ENCODE measurements around the gene SHBG. TPM values are rescaled to one million over a fixed set of nuclear protein-coding genes. Genes with fewer than 3 reads are reported as not detected.
"Not testable (repeated sequence)": the region's sequence is repeated elsewhere in the genome, so short reads cannot be mapped to it uniquely, and the experiment has no call there.

SHBG gene
- total RNA-seq, 4 donors from 2014 or later: 0.83 TPM; not detected in 3

- peak; percentile 63 to 67 for DNase-seq
- peak in 3 of 6 experiments; percentile 40 to 46 (median 44) for TF ChIP-seq CTCF (IDR thresholded peaks at IDR 0.05)
- no peak for TF ChIP-seq POLR2A (IDR thresholded peaks at IDR 0.05)
- Histone ChIP-seq H3K4me3 (replicated peaks in 1 of 3) (no peak overlapping the region), H3K27ac (no peak overlapping the region), H3K9me3 (no peaks in the 10 kb centered on the region), H3K36me3 (no peaks in the 10 kb centered on the region), H3K27me3 (no peaks in the 10 kb centered on the region), H3K4me1 (no peaks in the 10 kb centered on the region)
- intact Hi-C loops (cut with DNase I): loop anchor here (5.0 kb wide), 1 partner anchor 53 kb away; the partner anchor contains the start of genes TP53 and WRAP53
- 14 to 20% methylated on average over 5 of the region's 5 CpGs for WGBS, 2 donors
Measured at GRCh38 chr17:7634384-7634783, 4.4 kb downstream of the SHBG start.

- no peaks in the 10 kb centered on the region for H3K9me3 ChIP-seq
- no peaks in the 10 kb centered on the region for H3K27me3 ChIP-seq
- TF ChIP-seq CTCF (IDR thresholded peaks at IDR 0.05) (no peak), POLR2A (IDR thresholded peaks at IDR 0.05) (no peak)
- WGBS, 2 donors: 64 to 71% methylated on average over 5 of the region's 5 CpGs
- H3K36me3 ChIP-seq: no peaks in the 10 kb centered on the region
- no peak overlapping the region for H3K4me3 ChIP-seq (replicated peaks in 1 of 3)
- intact Hi-C loops (cut with DNase I): no loop called here
- no peak overlapping the region for H3K27ac ChIP-seq
- no peaks in the 10 kb centered on the region for H3K4me1 ChIP-seq
- DNase-seq: no peak
Measured at GRCh38 chr17:7636163-7636562, 6.2 kb downstream of the SHBG start.

- no peaks in the 10 kb centered on the region for H3K4me1 ChIP-seq
- intact Hi-C loops (cut with DNase I): no loop called here
- TF ChIP-seq CTCF (IDR thresholded peaks at IDR 0.05): no peak
- TF ChIP-seq POLR2A (IDR thresholded peaks at IDR 0.05): no peak
- no peaks in the 10 kb centered on the region for H3K36me3 ChIP-seq
- no peaks in the 10 kb centered on the region for H3K9me3 ChIP-seq
- H3K4me3 ChIP-seq (replicated peaks in 1 of 3): no peak overlapping the region
- 94 to 100% methylated on average over 3 to 23 of the region's 26 CpGs for WGBS, 2 donors
- no peak for DNase-seq
- H3K27me3 ChIP-seq: no peaks in the 10 kb centered on the region
- no peak overlapping the region for H3K27ac ChIP-seq
Measured at GRCh38 chr17:7640783-7641182, 10.8 kb downstream of the SHBG start.

GRCh38 chr17:7641635-7642034 is 11.7 kb downstream of the SHBG start:
- H3K36me3 ChIP-seq; H3K4me3 ChIP-seq (replicated peaks in 1 of 3); H3K27ac ChIP-seq; H3K27me3 ChIP-seq; H3K9me3 ChIP-seq; H3K4me1 ChIP-seq; DNase-seq; intact Hi-C loops (cut with DNase I): not testable (repeated sequence)
- WGBS, 2 donors: 66 to 70% methylated on average over 7 of the region's 7 CpGs

- TF ChIP-seq CTCF (IDR thresholded peaks at IDR 0.05): no peak
- TF ChIP-seq POLR2A (IDR thresholded peaks at IDR 0.05): no peak
Measured at GRCh38 chr17:7644775-7645174, 14.8 kb downstream of the SHBG start.

GRCh38 chr17:7646457-7646856 is 16.5 kb downstream of the SHBG start:
- H3K4me1 ChIP-seq: peaks cover 11 to 15% of the 10 kb centered on the region in 2 donors
- intact Hi-C loops (cut with DNase I): no loop called here
- H3K4me3 ChIP-seq (replicated peaks in 1 of 3): no peak overlapping the region
- WGBS, 2 donors: 77 to 83% methylated on average over 8 to 9 of the region's 9 CpGs
- no peak for TF ChIP-seq CTCF (IDR thresholded peaks at IDR 0.05)
- no peak for TF ChIP-seq POLR2A (IDR thresholded peaks at IDR 0.05)
- no peaks in the 10 kb centered on the region for H3K36me3 ChIP-seq
- no peaks in the 10 kb centered on the region for H3K27me3 ChIP-seq
- no peak overlapping the region for H3K27ac ChIP-seq
- no peaks in the 10 kb centered on the region for H3K9me3 ChIP-seq
- no peak for DNase-seq

More at GRCh38 chr17:7644775-7645174, 14.8 kb downstream of the SHBG start:
- DNase-seq: no peak
- Histone ChIP-seq H3K4me1 (no peaks in the 10 kb centered on the region), H3K9me3 (no peaks in the 10 kb centered on the region), H3K27ac (no peak overlapping the region), H3K27me3 (no peaks in the 10 kb centered on the region), H3K36me3 (no peaks in the 10 kb centered on the region), H3K4me3 (replicated peaks in 1 of 3) (no peak overlapping the region)
- intact Hi-C loops (cut with DNase I): no loop called here
- 91 to 93% methylated on average over 4 of the region's 4 CpGs for WGBS, 2 donors

All from thyroid gland (tissue), 4 donors.